MV-4-11 (cell line): ENCODE measurements around the gene MYO1E.
"Not testable (repeated sequence)": the region's sequence is repeated elsewhere in the genome, so short reads cannot be mapped to it uniquely, and the experiment has no call there.

Source experiments
- DNase-seq: peaks from one replicate; lab custom pipeline; 2025; lab: John Stamatoyannopoulos, UW

MYO1E gene

GRCh38 chr15:59387196-59387878, 14.7 kb upstream of the MYO1E start:
- not testable (repeated sequence) for DNase-seq

GRCh38 chr15:59385171-59385570, 12.5 kb upstream of the MYO1E start:
- DNase-seq, result no peak

GRCh38 chr15:59384507-59384906, 11.8 kb upstream of the MYO1E start:
- no peak for DNase-seq

- DNase-seq, result no peak
Measured at GRCh38 chr15:59380902-59381610, 8.4 kb upstream of the MYO1E start.

- DNase-seq, result no peak
Measured at GRCh38 chr15:59379531-59379930, 6.9 kb upstream of the MYO1E start.

GRCh38 chr15:59378855-59379254, 6.2 kb upstream of the MYO1E start:
- no peak for DNase-seq

GRCh38 chr15:59377924-59378323, 5.3 kb upstream of the MYO1E start:
- DNase-seq, result peak; percentile 29

GRCh38 chr15:59376733-59377132, 4.1 kb upstream of the MYO1E start:
- peak; percentile 35 for DNase-seq

- no peak for DNase-seq
Measured at GRCh38 chr15:59373215-59373614, 544 bp upstream of the MYO1E start.

GRCh38 chr15:59371458-59372351, 966 bp downstream of the MYO1E start:
- no peak for DNase-seq

- DNase-seq, result no peak
Measured at GRCh38 chr15:59369597-59369996, 3.1 kb downstream of the MYO1E start.

- DNase-seq, result no peak
Measured at GRCh38 chr15:59367022-59367451, 5.6 kb downstream of the MYO1E start.

- no peak for DNase-seq
Measured at GRCh38 chr15:59366333-59367021, 6.2 kb downstream of the MYO1E start.

GRCh38 chr15:59364248-59364647, 8.4 kb downstream of the MYO1E start:
- DNase-seq, result peak; percentile 71

- no peak for DNase-seq
Measured at GRCh38 chr15:59362331-59362730, 10.3 kb downstream of the MYO1E start.

- peak; percentile 63 for DNase-seq
Measured at GRCh38 chr15:59360896-59361295, 11.8 kb downstream of the MYO1E start.

- no peak for DNase-seq
Measured at GRCh38 chr15:59360305-59360704, 12.4 kb downstream of the MYO1E start.

- no peak for DNase-seq
Measured at GRCh38 chr15:59355730-59356129, 16.9 kb downstream of the MYO1E start.

- DNase-seq, result no peak
Measured at GRCh38 chr15:59354417-59355031, 18.1 kb downstream of the MYO1E start.

- DNase-seq, result no peak
Measured at GRCh38 chr15:59353994-59354416, 18.7 kb downstream of the MYO1E start.

GRCh38 chr15:59352683-59353082, 20.0 kb downstream of the MYO1E start:
- DNase-seq, result no peak

GRCh38 chr15:59352189-59352588, 20.5 kb downstream of the MYO1E start:
- no peak for DNase-seq
